GM19372 (cell line): ENCODE measurements around the gene RSAD1.

Experiments
- ATAC-seq: cut with Tn5 transposase; IDR thresholded peaks from one replicate; pipeline ENCODE4 v1.9.1; 2021; ENCODE audit warnings: mild to moderate bottlenecking, low read depth, moderate library complexity; ENCODE audit not compliant: unreplicated experiment

Gene RSAD1

GRCh38 chr17:50488880-50489279 is 10.2 kb downstream of the RSAD1 start:
- ATAC-seq: no peak

- no peak for ATAC-seq
Measured at GRCh38 chr17:50491505-50491904, 12.8 kb downstream of the RSAD1 start.

GRCh38 chr17:50492214-50492613 is 13.6 kb downstream of the RSAD1 start:
- ATAC-seq: no peak

GRCh38 chr17:50493744-50494143 is 15.1 kb downstream of the RSAD1 start:
- ATAC-seq: no peak

GRCh38 chr17:50495217-50495823 is 16.7 kb downstream of the RSAD1 start:
- ATAC-seq: no peak

GRCh38 chr17:50495918-50496317 is 17.3 kb downstream of the RSAD1 start:
- ATAC-seq: no peak

- no peak for ATAC-seq
Measured at GRCh38 chr17:50498021-50498874, 19.6 kb downstream of the RSAD1 start.

GRCh38 chr17:50499270-50499669 is 20.6 kb downstream of the RSAD1 start:
- ATAC-seq: no peak

- ATAC-seq: no peak
Measured at GRCh38 chr17:50499721-50500120, 21.1 kb downstream of the RSAD1 start.

- no peak for ATAC-seq
Measured at GRCh38 chr17:50501054-50501453, 22.4 kb downstream of the RSAD1 start.

- no peak for ATAC-seq
Measured at GRCh38 chr17:50502301-50502990, 23.8 kb downstream of the RSAD1 start.

GRCh38 chr17:50505591-50506130 is 27.0 kb downstream of the RSAD1 start:
- ATAC-seq: no peak

- no peak for ATAC-seq
Measured at GRCh38 chr17:50506298-50506697, 27.6 kb downstream of the RSAD1 start.

- no peak for ATAC-seq
Measured at GRCh38 chr17:50507871-50508572, 29.4 kb downstream of the RSAD1 start, which contains the start of gene MYCBPAP. Gene MYCBPAP, plus strand, starts transcription at chr17:50508439. Its CDS starts 236 bp downstream, at chr17:50508675.

- no peak for ATAC-seq
Measured at GRCh38 chr17:50508573-50509460, 30.2 kb downstream of the RSAD1 start.

- ATAC-seq: no peak
Measured at GRCh38 chr17:50511058-50511457, 32.4 kb downstream of the RSAD1 start.

GRCh38 chr17:50513495-50513894 is 34.8 kb downstream of the RSAD1 start:
- ATAC-seq: no peak

GRCh38 chr17:50514388-50514787 is 35.7 kb downstream of the RSAD1 start:
- ATAC-seq: no peak

- no peak for ATAC-seq
Measured at GRCh38 chr17:50514936-50515702, 36.5 kb downstream of the RSAD1 start.
